Spleen (tissue), 7 donors: ENCODE data around the gene ZSCAN9.

ENCODE experiments used
- CTCF ChIP-seq, 11 experiments: fragments of 200-600 bp in 7 of 11; fragments of 450-650 bp in 4 of 11; sonication (generic) in 4 of 11; IDR thresholded peaks in 8 of 11; conservative IDR thresholded peaks in 3 of 11; 1 replicate in 7 of 11; 2 replicates in 4 of 11; pipeline versions ENCODE4 v1.4.0 to v1.8.0; 2016 to 2021; ENCODE audit warnings: antibody characterized with exemption in 11 of 11, inconsistent platforms in 4 of 11, mild to moderate bottlenecking in 1 of 11
- POLR2A ChIP-seq, 3 donors: fragments of 450-650 bp; IDR thresholded peaks; one replicate each; pipeline ENCODE4 v1.5.1; 2017; ENCODE audit warnings: antibody characterized with exemption in 3 of 3, mild to moderate bottlenecking in 1 of 3
- POLR2AphosphoS5 ChIP-seq, 3 donors: sonication (generic); formaldehyde crosslinking; IDR thresholded peaks; one replicate each; pipeline ENCODE4 v1.5.1; 2017; ENCODE audit warnings: antibody characterized with exemption in 3 of 3
- donor health status: DM: no; HTN: no; CAD: no; lungs with moderate emphysema.
- donor health status: DM: no; HTN: no; CAD: no.
- donor health status: DM: no; HTN: no; CAD: no.

- TF ChIP-seq CTCF (IDR thresholded peaks at IDR 0.05 in 8 of 11, conservative IDR thresholded peaks at IDR 0.05 in 3 of 11) (no peak), POLR2A (IDR thresholded peaks at IDR 0.05) (no peak), POLR2AphosphoS5 (IDR thresholded peaks at IDR 0.05) (no peak)
Observed at GRCh38 chr6:28250747-28251146, 25.7 kb downstream of the ZSCAN9 start.
